SK-N-SH (cell line): ENCODE measurements around the gene DCDC1. TPM values are rescaled to one million over a fixed set of nuclear protein-coding genes. Genes with fewer than 3 reads are reported as not detected.
A peak's percentile ranks its signal among the peaks of the same experiment; 100 is the strongest.

ENCODE experiments used
- CTCF ChIA-PET: fragments of 300-600, 350-600 bp; formaldehyde crosslinking; extraction: SDS; loops from one replicate; lab custom pipeline; 2021; lab: Yijun Ruan, JAX
- POLR2A ChIA-PET: fragments of 350-600 bp; sonication (Branson Sonifier 250); formaldehyde crosslinking; extraction: SDS; loops from one replicate; lab custom pipeline; 2020; ENCODE audit warnings: antibody characterized with exemption, inconsistent platforms; lab: Yijun Ruan, JAX
- DNase-seq: peaks from one replicate; pipeline ENCODE4 v3.0.0; 2012
- H2AFZ ChIP-seq: fragments of 200-600 bp; sonication (generic); 2 replicates; pipeline ENCODE4 v1.8.1; 2016; ENCODE audit warnings: antibody characterized with exemption, mild to moderate bottlenecking, low read depth
- H3F3A ChIP-seq: fragments of 200-600 bp; sonication (generic); replicated peaks from 2 replicates; pipeline ENCODE3; 2016; ENCODE audit warnings: antibody characterized with exemption, mild to moderate bottlenecking; ENCODE audit not compliant: insufficient read depth
- H3K27ac ChIP-seq, 2 experiments: fragments of 200-500 bp in 1 of 2; fragments of 200-600 bp in 1 of 2; sonication (Bioruptor generic) in 1 of 2; sonication (generic), shearing (Covaris generic) in 1 of 2; 2 replicates each; pipeline versions ENCODE4 v1.5.1 to v1.6.1; 2014 to 2016; ENCODE audit warnings: low read depth in 2 of 2, inconsistent platforms in 1 of 2, low read length in 1 of 2, mild to moderate bottlenecking in 1 of 2, mixed read lengths in 1 of 2
- H3K27me3 ChIP-seq: fragments of 200-600 bp; sonication (generic), shearing (Covaris generic); 2 replicates; pipeline ENCODE4 v1.6.1; 2016; ENCODE audit warnings: mixed run types; ENCODE audit not compliant: insufficient read depth
- H3K36me3 ChIP-seq, 2 experiments: fragments of 200-500 bp in 1 of 2; fragments of 200-600 bp in 1 of 2; sonication (Bioruptor generic) in 1 of 2; sonication (generic) in 1 of 2; replicated peaks in 1 of 2; 2 replicates each; pipeline versions ENCODE3 to v1.5.1; 2014 to 2016; ENCODE audit warnings: low read length in 1 of 2, mild to moderate bottlenecking in 1 of 2; ENCODE audit not compliant: insufficient read depth in 2 of 2, control insufficient read depth in 1 of 2
- H3K4me1 ChIP-seq, 2 experiments: fragments of 200-500 bp in 1 of 2; fragments of 200-600 bp in 1 of 2; sonication (Bioruptor generic) in 1 of 2; sonication (generic), shearing (Covaris generic) in 1 of 2; 2 replicates each; pipeline versions ENCODE4 v1.5.1 to v1.6.1; 2014 to 2016; ENCODE audit warnings: low read depth in 1 of 2, low read length in 1 of 2, mixed run types in 1 of 2; ENCODE audit not compliant: insufficient read depth in 2 of 2, control insufficient read depth in 1 of 2
- H3K4me2 ChIP-seq: fragments of 200-600 bp; sonication (generic), shearing (Covaris generic); 2 replicates; pipeline ENCODE4 v1.6.1; 2017; ENCODE audit warnings: mixed run types
- H3K4me3 ChIP-seq, 2 experiments: fragments of 200-500 bp in 1 of 2; fragments of 200-600 bp in 1 of 2; sonication (Bioruptor generic) in 1 of 2; sonication (generic), shearing (Covaris generic) in 1 of 2; 2 replicates each; pipeline versions ENCODE4 v1.5.1 to v1.8.1; 2014 to 2016; ENCODE audit warnings: low read depth in 2 of 2, inconsistent platforms in 1 of 2, low read length in 1 of 2, mild to moderate bottlenecking in 1 of 2, mixed read lengths in 1 of 2, moderate library complexity in 1 of 2
- H3K79me2 ChIP-seq: fragments of 200-600 bp; sonication (generic); 2 replicates; pipeline ENCODE4 v1.8.1; 2017; ENCODE audit warnings: mild to moderate bottlenecking; ENCODE audit not compliant: insufficient read depth
- H3K9ac ChIP-seq: fragments of 200-600 bp; sonication (generic); 2 replicates; pipeline ENCODE4 v1.6.1; 2017; ENCODE audit warnings: mixed run types
- H3K9me2 ChIP-seq: fragments of 200-600 bp; sonication (generic); 2 replicates; pipeline ENCODE4 v1.6.1; 2017; ENCODE audit warnings: mixed run types
- H3K9me3 ChIP-seq: fragments of 200-600 bp; sonication (generic); 2 replicates; pipeline ENCODE4 v1.6.1; 2017; ENCODE audit warnings: mixed run types, mild to moderate bottlenecking, moderate library complexity
- H4K20me1 ChIP-seq: fragments of 200-600 bp; sonication (generic); 2 replicates; pipeline ENCODE4 v1.6.1; 2017; ENCODE audit warnings: mild to moderate bottlenecking, mixed run types; ENCODE audit not compliant: insufficient read depth
- ELF1 ChIP-seq: IDR thresholded peaks from 2 replicates; pipeline ENCODE4 v1.4.0; 2012
- EP300 ChIP-seq, 2 experiments: IDR thresholded peaks; 2 replicates each; pipeline versions ENCODE4 v1.4.0 to v1.6.1; 2012; ENCODE audit warnings: borderline replicate concordance in 1 of 2, low read depth in 1 of 2, low read length in 1 of 2
- FOSL2 ChIP-seq: IDR thresholded peaks from 2 replicates; pipeline ENCODE4 v1.4.0; 2012; ENCODE audit warnings: low read depth, mild to moderate bottlenecking, moderate library complexity, borderline replicate concordance
- FOXM1 ChIP-seq: IDR thresholded peaks from 2 replicates; pipeline ENCODE4 v1.4.0; 2012; ENCODE audit warnings: low read depth, mild to moderate bottlenecking
- JUND ChIP-seq: IDR thresholded peaks from 2 replicates; pipeline ENCODE4 v1.4.0; 2012
- MXI1 ChIP-seq: IDR thresholded peaks from 2 replicates; pipeline ENCODE4 v1.6.1; 2012; ENCODE audit warnings: mild to moderate bottlenecking, low read depth, low read length, improper control_type of control experiment
- NRF1 ChIP-seq: IDR thresholded peaks from 2 replicates; pipeline ENCODE4 v1.6.1; 2012; ENCODE audit warnings: low read depth, mild to moderate bottlenecking, low read length
- RCOR1 ChIP-seq: fragments of 150-350 bp; IDR thresholded peaks from 2 replicates; pipeline ENCODE4 v1.6.1; 2017; ENCODE audit warnings: antibody characterized with exemption, low read length
- RXRA ChIP-seq: IDR thresholded peaks from 2 replicates; pipeline ENCODE4 v1.4.0; 2012; ENCODE audit warnings: low read depth, mild to moderate bottlenecking, borderline replicate concordance
- TAF1 ChIP-seq: IDR thresholded peaks from 2 replicates; pipeline ENCODE4 v1.6.1; 2012; ENCODE audit warnings: low read depth, mild to moderate bottlenecking, low read length, moderate library complexity, borderline replicate concordance
- TCF12 ChIP-seq: IDR thresholded peaks from 2 replicates; pipeline ENCODE4 v1.4.0; 2012
- WGBS: methylation state at CpG from one replicate; pipeline ENCODE4 v1.1.6; 2017; ENCODE audit warnings: low lambda C conversion rate; 5-methylcytosine and 5-hydroxymethylcytosine counted together
- polyA plus RNA-seq, 3 experiments: library from polyadenylated mRNA; depleted of rRNA; stranded (reverse); fragments of >200 nt; gene quantifications; 2 replicates each; pipeline ENCODE4 v1.2.3, GENCODE V29; 2012
- TF ChIP-seq, protein P1 (sequence below): fragments of 200-600 bp; sonication (generic); IDR thresholded peaks from 2 replicates; pipeline ENCODE4 v1.6.1; 2017; ENCODE audit warnings: antibody characterized with exemption, mild to moderate bottlenecking, moderate library complexity
- TF ChIP-seq, protein P2 (sequence below): IDR thresholded peaks from 2 replicates; pipeline ENCODE4 v1.4.0; 2012; ENCODE audit warnings: low read depth, borderline replicate concordance
- TF ChIP-seq, protein P3 (sequence below): IDR thresholded peaks from 2 replicates; pipeline ENCODE4 v1.6.1; 2012; ENCODE audit warnings: mild to moderate bottlenecking, low read depth, low read length, moderate library complexity

Gene DCDC1
- polyA plus RNA-seq, 1 of the 3 experiments (the other 2 are of a cell fraction): 0.12 TPM

DNA sequence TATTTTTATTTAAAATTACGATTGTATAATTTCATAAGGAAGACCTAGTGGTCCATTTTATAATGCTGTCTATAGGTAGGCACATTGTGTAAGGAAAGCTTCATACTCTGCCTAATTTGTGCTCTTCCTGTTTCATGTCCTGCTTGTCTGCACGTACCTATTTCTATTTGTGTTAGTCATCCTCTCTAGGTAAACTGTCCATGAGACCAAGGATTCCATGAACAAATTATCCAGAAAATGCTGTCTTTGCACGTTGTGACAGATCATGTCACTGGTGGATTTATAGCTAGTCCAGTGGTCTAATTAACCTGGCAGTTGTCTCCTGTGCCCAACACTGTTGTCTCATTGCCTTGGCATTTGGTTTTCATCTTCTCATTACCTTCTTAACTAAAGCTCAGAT is 44.8 kb upstream of the DCDC1 start:
- Histone ChIP-seq H4K20me1 (no peaks in the 10 kb centered on the region), H3K79me2 (no peaks in the 10 kb centered on the region), H3K9ac (no peak overlapping the region), H3K4me3 (no peak overlapping the region), H3K9me3 (no peaks in the 10 kb centered on the region), H3F3A (peaks cover 3% of the 10 kb centered on the region), H3K27ac (no peak overlapping the region), H3K36me3 (no peaks in the 10 kb centered on the region), H3K4me2 (no peak overlapping the region), H3K4me1 (no peaks in the 10 kb centered on the region; a peak in 1 of 4 replicates), H3K9me2 (no peaks in the 10 kb centered on the region), H2AFZ (no peak overlapping the region), H3K27me3 (no peaks in the 10 kb centered on the region)
- TF ChIP-seq RXRA: no peak
- TF ChIP-seq MXI1: no peak
- TF ChIP-seq TAF1: no peak
- TF ChIP-seq FOXM1: no peak
- TF ChIP-seq, protein P1, sequence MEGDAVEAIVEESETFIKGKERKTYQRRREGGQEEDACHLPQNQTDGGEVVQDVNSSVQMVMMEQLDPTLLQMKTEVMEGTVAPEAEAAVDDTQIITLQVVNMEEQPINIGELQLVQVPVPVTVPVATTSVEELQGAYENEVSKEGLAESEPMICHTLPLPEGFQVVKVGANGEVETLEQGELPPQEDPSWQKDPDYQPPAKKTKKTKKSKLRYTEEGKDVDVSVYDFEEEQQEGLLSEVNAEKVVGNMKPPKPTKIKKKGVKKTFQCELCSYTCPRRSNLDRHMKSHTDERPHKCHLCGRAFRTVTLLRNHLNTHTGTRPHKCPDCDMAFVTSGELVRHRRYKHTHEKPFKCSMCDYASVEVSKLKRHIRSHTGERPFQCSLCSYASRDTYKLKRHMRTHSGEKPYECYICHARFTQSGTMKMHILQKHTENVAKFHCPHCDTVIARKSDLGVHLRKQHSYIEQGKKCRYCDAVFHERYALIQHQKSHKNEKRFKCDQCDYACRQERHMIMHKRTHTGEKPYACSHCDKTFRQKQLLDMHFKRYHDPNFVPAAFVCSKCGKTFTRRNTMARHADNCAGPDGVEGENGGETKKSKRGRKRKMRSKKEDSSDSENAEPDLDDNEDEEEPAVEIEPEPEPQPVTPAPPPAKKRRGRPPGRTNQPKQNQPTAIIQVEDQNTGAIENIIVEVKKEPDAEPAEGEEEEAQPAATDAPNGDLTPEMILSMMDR: no peak
- TF ChIP-seq ELF1: no peak
- TF ChIP-seq, protein P2, sequence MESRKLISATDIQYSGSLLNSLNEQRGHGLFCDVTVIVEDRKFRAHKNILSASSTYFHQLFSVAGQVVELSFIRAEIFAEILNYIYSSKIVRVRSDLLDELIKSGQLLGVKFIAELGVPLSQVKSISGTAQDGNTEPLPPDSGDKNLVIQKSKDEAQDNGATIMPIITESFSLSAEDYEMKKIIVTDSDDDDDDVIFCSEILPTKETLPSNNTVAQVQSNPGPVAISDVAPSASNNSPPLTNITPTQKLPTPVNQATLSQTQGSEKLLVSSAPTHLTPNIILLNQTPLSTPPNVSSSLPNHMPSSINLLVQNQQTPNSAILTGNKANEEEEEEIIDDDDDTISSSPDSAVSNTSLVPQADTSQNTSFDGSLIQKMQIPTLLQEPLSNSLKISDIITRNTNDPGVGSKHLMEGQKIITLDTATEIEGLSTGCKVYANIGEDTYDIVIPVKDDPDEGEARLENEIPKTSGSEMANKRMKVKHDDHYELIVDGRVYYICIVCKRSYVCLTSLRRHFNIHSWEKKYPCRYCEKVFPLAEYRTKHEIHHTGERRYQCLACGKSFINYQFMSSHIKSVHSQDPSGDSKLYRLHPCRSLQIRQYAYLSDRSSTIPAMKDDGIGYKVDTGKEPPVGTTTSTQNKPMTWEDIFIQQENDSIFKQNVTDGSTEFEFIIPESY: no peak
- TF ChIP-seq TCF12: no peak
- no peak for TF ChIP-seq RCOR1
- no peak for TF ChIP-seq EP300 (IDR thresholded peaks at IDR 0.05; ENCODE audit: borderline replicate concordance in 1 of 2, low read depth in 1 of 2, low read length in 1 of 2)
- TF ChIP-seq NRF1: no peak
- POLR2A ChIA-PET: no interaction called here
- no peak for DNase-seq
- WGBS: 64% methylated on average over 3 of the region's 3 CpGs
- CTCF ChIA-PET: interaction anchor here (1.0 to 1.4 kb wide), 3 partner anchors 8 to 456 kb away, joined by 4 read pairs; no protein-coding TSS in a partner anchor

DNA sequence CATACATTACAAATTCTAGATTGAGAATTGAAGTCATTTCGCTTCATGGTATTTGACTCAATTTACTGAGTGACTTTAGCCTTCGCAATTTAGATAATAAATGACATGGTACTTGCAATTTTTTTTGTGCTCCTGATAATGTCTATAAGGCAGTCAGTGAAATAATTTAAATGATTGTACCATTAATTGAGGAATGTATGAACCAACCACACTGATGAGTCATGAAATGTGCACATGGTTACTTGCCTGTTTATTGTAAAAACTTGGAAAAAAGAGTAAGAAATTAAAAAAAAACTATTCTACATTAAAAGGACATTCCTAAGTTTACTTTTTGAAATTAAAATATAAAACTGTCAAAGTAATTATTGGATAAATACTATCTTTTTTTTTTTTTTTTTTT is 43.4 kb upstream of the DCDC1 start:
- CTCF ChIA-PET: no interaction called here
- H3K27ac ChIP-seq: no peak overlapping the region
- H4K20me1 ChIP-seq: no peaks in the 10 kb centered on the region
- peaks cover 3% of the 10 kb centered on the region for H3F3A ChIP-seq
- no peak for DNase-seq
- H3K4me2 ChIP-seq: no peak overlapping the region
- no peaks in the 10 kb centered on the region for H3K79me2 ChIP-seq
- no peaks in the 10 kb centered on the region for H3K9me2 ChIP-seq
- peaks cover 0 to 8% of the 10 kb centered on the region in 2 experiments; a peak in 2 of 4 replicates for H3K4me1 ChIP-seq
- no peak overlapping the region for H3K4me3 ChIP-seq
- H3K36me3 ChIP-seq: no peaks in the 10 kb centered on the region
- POLR2A ChIA-PET: no interaction called here
- TF ChIP-seq FOSL2 (peak; percentile 49; the same call in 1 of the 2 replicates), JUND (peak; percentile 48; the same call in 1 of the 2 replicates), RCOR1 (no peak), TCF12 (peak; percentile 57)
- TF ChIP-seq, protein P1: no peak
- TF ChIP-seq, protein P3, sequence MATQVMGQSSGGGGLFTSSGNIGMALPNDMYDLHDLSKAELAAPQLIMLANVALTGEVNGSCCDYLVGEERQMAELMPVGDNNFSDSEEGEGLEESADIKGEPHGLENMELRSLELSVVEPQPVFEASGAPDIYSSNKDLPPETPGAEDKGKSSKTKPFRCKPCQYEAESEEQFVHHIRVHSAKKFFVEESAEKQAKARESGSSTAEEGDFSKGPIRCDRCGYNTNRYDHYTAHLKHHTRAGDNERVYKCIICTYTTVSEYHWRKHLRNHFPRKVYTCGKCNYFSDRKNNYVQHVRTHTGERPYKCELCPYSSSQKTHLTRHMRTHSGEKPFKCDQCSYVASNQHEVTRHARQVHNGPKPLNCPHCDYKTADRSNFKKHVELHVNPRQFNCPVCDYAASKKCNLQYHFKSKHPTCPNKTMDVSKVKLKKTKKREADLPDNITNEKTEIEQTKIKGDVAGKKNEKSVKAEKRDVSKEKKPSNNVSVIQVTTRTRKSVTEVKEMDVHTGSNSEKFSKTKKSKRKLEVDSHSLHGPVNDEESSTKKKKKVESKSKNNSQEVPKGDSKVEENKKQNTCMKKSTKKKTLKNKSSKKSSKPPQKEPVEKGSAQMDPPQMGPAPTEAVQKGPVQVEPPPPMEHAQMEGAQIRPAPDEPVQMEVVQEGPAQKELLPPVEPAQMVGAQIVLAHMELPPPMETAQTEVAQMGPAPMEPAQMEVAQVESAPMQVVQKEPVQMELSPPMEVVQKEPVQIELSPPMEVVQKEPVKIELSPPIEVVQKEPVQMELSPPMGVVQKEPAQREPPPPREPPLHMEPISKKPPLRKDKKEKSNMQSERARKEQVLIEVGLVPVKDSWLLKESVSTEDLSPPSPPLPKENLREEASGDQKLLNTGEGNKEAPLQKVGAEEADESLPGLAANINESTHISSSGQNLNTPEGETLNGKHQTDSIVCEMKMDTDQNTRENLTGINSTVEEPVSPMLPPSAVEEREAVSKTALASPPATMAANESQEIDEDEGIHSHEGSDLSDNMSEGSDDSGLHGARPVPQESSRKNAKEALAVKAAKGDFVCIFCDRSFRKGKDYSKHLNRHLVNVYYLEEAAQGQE: no peak
- H2AFZ ChIP-seq: no peak overlapping the region
- 85% methylated on average over 2 of the region's 2 CpGs for WGBS
- H3K27me3 ChIP-seq: no peaks in the 10 kb centered on the region
- no peaks in the 10 kb centered on the region for H3K9me3 ChIP-seq
- H3K9ac ChIP-seq: no peak overlapping the region
